GM10248 (cell line): ENCODE measurements around the gene TMEM31.

Source experiments
- CTCF ChIA-PET: fragments of 300-600 bp; sonication (Branson Sonifier 250); formaldehyde crosslinking; extraction: SDS; loops from one replicate; lab custom pipeline; 2021; ENCODE audit warnings: antibody characterized with exemption; lab: Yijun Ruan, JAX
- POLR2A ChIA-PET: fragments of 350-650 bp; sonication (Branson Sonifier 250); formaldehyde crosslinking; extraction: SDS; loops from one replicate; lab custom pipeline; 2020; ENCODE audit warnings: antibody characterized with exemption; lab: Yijun Ruan, JAX
- DNase-seq: peaks from one replicate; pipeline ENCODE4 v3.0.0; 2012; ENCODE audit errors: extremely low spot score
- TF ChIP-seq, protein P1 (sequence below): IDR thresholded peaks from 2 replicates; pipeline ENCODE4 v1.5.1; 2012; ENCODE audit warnings: mild to moderate bottlenecking, low read depth; ENCODE audit errors: extremely low read depth, missing control alignments, control extremely low read depth

Gene TMEM31

DNA sequence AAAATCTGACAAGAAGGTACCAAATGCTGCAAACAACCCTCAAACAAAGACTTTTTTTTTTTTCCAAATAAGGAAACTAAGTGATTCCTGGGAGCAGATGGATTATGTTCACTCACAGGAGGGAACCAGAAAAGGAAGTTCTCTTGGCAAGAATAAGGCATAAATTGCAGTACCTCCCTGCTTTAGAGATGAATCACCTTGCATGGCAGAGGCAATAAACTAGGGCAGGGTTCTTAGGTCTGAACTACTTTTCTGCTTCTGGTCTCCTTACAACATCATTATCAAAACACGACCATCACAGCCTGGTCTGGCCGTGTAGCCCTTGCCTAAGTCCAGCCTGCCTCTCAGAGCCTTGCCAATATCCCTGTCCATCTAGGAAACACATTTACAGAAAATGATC is 6.3 kb downstream of the TMEM31 start:
- POLR2A ChIA-PET = no interaction called here
- CTCF ChIA-PET = no interaction called here
- no peak for DNase-seq
- TF ChIP-seq, protein P1, sequence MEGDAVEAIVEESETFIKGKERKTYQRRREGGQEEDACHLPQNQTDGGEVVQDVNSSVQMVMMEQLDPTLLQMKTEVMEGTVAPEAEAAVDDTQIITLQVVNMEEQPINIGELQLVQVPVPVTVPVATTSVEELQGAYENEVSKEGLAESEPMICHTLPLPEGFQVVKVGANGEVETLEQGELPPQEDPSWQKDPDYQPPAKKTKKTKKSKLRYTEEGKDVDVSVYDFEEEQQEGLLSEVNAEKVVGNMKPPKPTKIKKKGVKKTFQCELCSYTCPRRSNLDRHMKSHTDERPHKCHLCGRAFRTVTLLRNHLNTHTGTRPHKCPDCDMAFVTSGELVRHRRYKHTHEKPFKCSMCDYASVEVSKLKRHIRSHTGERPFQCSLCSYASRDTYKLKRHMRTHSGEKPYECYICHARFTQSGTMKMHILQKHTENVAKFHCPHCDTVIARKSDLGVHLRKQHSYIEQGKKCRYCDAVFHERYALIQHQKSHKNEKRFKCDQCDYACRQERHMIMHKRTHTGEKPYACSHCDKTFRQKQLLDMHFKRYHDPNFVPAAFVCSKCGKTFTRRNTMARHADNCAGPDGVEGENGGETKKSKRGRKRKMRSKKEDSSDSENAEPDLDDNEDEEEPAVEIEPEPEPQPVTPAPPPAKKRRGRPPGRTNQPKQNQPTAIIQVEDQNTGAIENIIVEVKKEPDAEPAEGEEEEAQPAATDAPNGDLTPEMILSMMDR = no peak

DNA sequence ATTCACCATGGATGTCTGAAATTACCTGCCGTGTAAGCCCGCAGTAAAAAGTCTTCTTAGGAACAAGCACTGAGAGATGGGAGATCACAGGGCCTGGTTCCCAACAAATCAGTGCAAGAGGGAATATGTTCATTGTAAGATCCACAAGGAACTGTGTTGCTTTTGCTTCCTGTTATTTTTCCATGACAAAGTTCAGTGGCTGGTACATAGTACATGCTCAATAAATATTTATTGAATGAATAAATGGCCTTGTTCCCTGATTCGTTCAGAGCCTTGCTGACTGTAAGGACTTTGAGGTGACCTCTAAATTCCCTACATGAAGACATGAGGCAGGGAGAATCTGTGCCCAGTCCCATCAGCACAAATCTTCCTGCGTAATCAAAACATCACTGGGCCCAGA is 7.4 kb downstream of the TMEM31 start:
- ChIA-PET POLR2A (no interaction called here), CTCF (no interaction called here)
- no peak for DNase-seq
- TF ChIP-seq, protein P1 = no peak

DNA sequence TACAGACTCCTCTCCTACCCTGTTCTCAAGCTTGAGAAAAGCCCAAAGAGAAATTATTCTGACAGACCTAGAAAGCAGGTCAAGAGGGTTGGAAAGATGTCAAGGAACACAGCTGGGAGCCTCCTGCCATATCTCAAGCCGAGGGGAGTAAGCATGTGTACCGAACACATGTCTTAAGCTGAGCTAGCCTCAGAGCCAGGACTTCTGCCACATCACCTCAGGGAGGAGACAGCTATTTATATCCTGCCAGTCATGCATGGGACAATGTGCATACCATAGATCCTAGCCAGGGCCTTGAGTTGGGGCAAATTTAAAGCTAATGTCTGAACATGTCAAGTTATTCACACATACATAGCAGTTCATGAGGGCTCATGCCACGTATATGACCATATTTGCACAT is 11.8 kb downstream of the TMEM31 start:
- DNase-seq = no peak
- ChIA-PET CTCF (interaction anchor here (4.1 kb wide), 1 partner anchor 11 kb away, joined by 23 read pairs; the partner anchor contains the start of gene TMEM31), POLR2A (no interaction called here)
- TF ChIP-seq, protein P1 = no peak

DNA sequence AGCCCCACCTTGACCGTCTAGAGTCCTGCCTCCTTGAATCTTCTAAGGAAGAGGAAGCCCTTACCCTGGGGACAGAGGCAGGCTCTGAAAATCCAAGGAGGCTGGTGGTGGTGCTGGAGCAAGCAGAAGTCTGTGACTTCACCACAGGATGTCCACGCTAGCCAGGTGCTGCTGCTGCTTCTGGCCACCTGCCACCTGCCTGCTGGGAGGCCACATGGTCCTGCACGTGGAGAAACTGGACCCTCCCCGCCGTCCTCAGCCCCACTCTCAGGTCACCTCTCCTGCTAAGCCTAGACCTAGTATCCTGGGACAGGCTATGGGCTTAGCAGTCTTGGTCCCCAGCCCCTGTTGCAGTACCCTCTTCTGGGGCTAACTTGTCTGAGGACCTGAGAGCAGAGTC is 15.8 kb downstream of the TMEM31 start:
- CTCF ChIA-PET = interaction anchor here (1.2 to 2.4 kb wide), 2 partner anchors 14 to 17 kb away, joined by 4 to 7 read pairs; no protein-coding TSS in a partner anchor
- POLR2A ChIA-PET = no interaction called here
- DNase-seq = no peak
- TF ChIP-seq, protein P1 = no peak

DNA sequence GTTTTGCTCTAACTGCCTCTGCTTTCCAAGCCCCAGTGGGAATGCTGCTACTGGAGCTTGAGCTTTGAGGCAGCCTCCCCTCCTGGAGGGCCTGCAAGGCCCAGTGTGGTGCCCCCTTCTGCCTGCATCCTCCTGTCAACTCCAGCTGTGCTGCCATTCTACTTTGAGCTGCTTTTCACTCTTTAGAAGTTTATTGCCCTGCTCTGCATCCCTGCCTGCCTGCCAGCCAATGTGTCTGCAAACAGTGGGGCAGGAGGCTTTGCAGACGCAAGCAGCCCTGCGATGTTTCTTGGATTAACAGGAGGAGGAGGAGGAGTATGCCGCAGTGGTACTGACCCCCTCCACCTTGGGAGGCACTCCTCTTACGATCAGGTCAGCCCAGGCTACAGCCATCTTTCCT is 16.4 kb downstream of the TMEM31 start:
- ChIA-PET POLR2A (no interaction called here), CTCF (interaction anchor here (1.2 kb wide), 1 partner anchor 15 kb away, joined by 3 read pairs; no protein-coding TSS in a partner anchor)
- DNase-seq = no peak
- TF ChIP-seq, protein P1 = no peak

DNA sequence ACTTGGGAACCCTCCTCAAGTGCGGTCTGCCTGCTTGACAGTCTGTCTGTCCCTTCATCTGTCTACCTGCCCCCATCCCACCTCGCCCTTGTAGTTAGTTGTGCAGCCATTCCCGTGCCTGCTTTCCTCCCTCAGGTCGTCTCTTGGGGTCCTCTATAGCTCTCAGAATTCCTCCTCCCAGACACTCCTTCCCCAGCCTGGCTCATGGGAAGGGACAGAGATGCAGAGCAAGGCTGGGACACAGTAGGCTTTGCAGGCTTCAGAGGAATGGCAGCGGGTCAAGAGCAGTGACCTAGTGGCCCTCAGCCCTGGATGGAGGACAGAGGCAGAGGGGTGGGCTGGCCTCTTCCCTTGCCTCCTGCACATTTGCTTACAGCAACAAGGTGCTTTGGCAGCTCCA is 18.3 kb downstream of the TMEM31 start:
- POLR2A ChIA-PET = no interaction called here
- CTCF ChIA-PET = interaction anchor here (1.9 kb wide), 1 partner anchor 17 kb away, joined by 4 read pairs; no protein-coding TSS in a partner anchor
- DNase-seq = no peak
- TF ChIP-seq, protein P1 = no peak
